Uterus (tissue), 4 donors: ENCODE measurements around the gene APLNR. TPM values are rescaled to one million over a fixed set of nuclear protein-coding genes. Genes with fewer than 3 reads are reported as not detected.

Source experiments
- DNase-seq, 2 donors: peaks; one replicate each; pipeline ENCODE4 v3.0.0-alpha.2; 2019 to 2020
- H3K27ac ChIP-seq, 2 donors: fragments of 200-600 bp; sonication (generic); 1 replicate in 1 of 2; 2 replicates in 1 of 2; pipeline ENCODE4 v1.5.1; 2016 to 2018
- H3K27me3 ChIP-seq, 2 donors: fragments of 200-600 bp; sonication (generic); one replicate each; pipeline ENCODE4 v1.5.1; 2018 to 2019; ENCODE audit warnings: control low read depth in 1 of 2
- H3K36me3 ChIP-seq, 2 donors: fragments of 200-600 bp; sonication (generic); one replicate each; pipeline ENCODE4 v1.5.1; 2019; ENCODE audit warnings: control low read depth in 1 of 2
- H3K4me1 ChIP-seq, 2 donors: fragments of 200-600 bp; sonication (generic); one replicate each; pipeline ENCODE4 v1.5.1; 2018 to 2019; ENCODE audit warnings: control low read depth in 1 of 2
- H3K4me3 ChIP-seq, 2 donors: fragments of 200-600 bp; sonication (generic); 1 replicate in 1 of 2; 2 replicates in 1 of 2; pipeline ENCODE4 v1.5.1; 2018 to 2019; ENCODE audit warnings: mild to moderate bottlenecking in 1 of 2
- H3K9me3 ChIP-seq, 2 donors: fragments of 200-600 bp; sonication (generic); one replicate each; pipeline ENCODE4 v1.5.1; 2019; ENCODE audit warnings: control low read depth in 1 of 2
- POLR2A ChIP-seq, 2 donors: fragments of 450-650 bp; IDR thresholded peaks; one replicate each; pipeline ENCODE4 v1.6.1; 2016; ENCODE audit warnings: antibody characterized with exemption in 2 of 2, mild to moderate bottlenecking in 1 of 2, moderate library complexity in 1 of 2
- intact Hi-C: fragments of 100-400 bp; cut with DNase I; formaldehyde crosslinking; loops from one replicate; pipeline ENCODE4 v1.15.1; 2023; ENCODE audit warnings: low total_unique reads
- total RNA-seq, 4 donors: library from RNA; depleted of rRNA in 3 of 4; stranded (reverse); fragments of >200 nt in 3 of 4; gene quantifications; one replicate each; pipeline versions ENCODE4 v1.1.0 to v1.2.4, GENCODE V29; 2014 to 2023
- TF ChIP-seq, protein P1 (sequence below), 4 experiments: fragments of 200-600 bp in 2 of 4; fragments of 450-650 bp in 2 of 4; sonication (generic) in 2 of 4; IDR thresholded peaks; one replicate each; pipeline ENCODE4 v1.5.1; 2016 to 2019; ENCODE audit warnings: antibody characterized with exemption in 4 of 4, mild to moderate bottlenecking in 2 of 4, moderate library complexity in 1 of 4
- donor health status: DM: yes; HTN: yes; CAD: no.

APLNR gene
- total RNA-seq, 4 donors from 2014 or later = 0.58 to 112 TPM; not detected in 2

DNA sequence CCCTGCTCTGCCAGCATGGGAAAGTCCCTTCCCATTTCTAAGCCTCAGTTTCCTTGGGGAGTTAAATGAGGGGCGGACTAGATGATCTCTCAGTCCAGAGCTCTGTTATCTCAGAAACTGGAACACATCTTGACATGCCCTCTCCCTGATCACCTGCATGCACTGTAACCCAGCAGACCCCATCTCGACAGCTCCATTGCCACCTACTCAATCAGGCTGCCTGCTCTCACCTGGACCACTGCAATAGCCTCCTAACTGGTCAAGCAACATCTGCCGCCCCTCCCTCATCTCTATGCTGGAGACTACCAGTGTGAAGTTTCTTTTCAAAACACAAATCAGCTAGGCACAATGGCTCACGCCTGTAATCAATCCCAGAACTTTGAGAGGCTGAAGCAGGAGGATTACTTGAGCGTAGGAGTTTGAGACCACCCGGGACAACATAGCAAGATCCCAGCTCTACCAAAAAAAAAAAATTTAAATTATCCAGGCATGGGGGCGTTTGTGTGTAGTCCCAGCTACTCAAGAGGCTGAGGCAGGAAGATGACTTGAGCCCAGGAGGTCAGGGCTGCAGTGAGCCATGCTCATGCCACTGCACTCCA, 33.1 kb downstream of the APLNR start:
- H3K27ac ChIP-seq = no peak overlapping the region
- no peaks in the 10 kb centered on the region for H3K27me3 ChIP-seq
- TF ChIP-seq POLR2A (IDR thresholded peaks at IDR 0.05) = no peak
- TF ChIP-seq, protein P1, sequence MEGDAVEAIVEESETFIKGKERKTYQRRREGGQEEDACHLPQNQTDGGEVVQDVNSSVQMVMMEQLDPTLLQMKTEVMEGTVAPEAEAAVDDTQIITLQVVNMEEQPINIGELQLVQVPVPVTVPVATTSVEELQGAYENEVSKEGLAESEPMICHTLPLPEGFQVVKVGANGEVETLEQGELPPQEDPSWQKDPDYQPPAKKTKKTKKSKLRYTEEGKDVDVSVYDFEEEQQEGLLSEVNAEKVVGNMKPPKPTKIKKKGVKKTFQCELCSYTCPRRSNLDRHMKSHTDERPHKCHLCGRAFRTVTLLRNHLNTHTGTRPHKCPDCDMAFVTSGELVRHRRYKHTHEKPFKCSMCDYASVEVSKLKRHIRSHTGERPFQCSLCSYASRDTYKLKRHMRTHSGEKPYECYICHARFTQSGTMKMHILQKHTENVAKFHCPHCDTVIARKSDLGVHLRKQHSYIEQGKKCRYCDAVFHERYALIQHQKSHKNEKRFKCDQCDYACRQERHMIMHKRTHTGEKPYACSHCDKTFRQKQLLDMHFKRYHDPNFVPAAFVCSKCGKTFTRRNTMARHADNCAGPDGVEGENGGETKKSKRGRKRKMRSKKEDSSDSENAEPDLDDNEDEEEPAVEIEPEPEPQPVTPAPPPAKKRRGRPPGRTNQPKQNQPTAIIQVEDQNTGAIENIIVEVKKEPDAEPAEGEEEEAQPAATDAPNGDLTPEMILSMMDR (IDR thresholded peaks at IDR 0.05) = no peak
- DNase-seq = no peak
- no peaks in the 10 kb centered on the region for H3K4me1 ChIP-seq
- no peaks in the 10 kb centered on the region for H3K36me3 ChIP-seq
- H3K9me3 ChIP-seq = no peaks in the 10 kb centered on the region
- H3K4me3 ChIP-seq = no peak overlapping the region
- intact Hi-C loops = no loop called here

DNA sequence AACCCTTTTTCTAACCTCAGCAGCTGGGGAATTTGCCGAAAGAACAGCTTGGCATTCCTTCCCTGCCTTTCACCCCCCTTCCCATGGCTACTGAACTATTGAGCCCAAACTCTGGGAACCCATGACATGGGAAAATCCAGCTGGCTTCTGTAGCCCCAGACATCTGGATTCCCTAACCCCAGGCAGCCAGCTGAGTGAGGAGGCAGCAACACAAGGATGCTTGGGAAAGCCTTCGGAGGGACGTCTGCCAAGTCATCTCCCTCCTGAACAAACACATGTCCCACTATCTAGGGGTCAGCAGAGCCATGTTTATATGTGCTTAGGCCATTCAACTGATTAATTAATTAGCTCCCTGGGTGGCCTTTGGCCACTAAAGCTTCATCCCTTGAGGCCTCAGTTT, 33.7 kb downstream of the APLNR start:
- Histone ChIP-seq H3K27me3 (no peaks in the 10 kb centered on the region), H3K27ac (no peak overlapping the region), H3K36me3 (no peaks in the 10 kb centered on the region), H3K9me3 (no peaks in the 10 kb centered on the region), H3K4me3 (no peak overlapping the region), H3K4me1 (no peaks in the 10 kb centered on the region)
- DNase-seq = peak; percentile 62 to 76
- no peak for TF ChIP-seq POLR2A (IDR thresholded peaks at IDR 0.05)
- TF ChIP-seq, protein P1 (IDR thresholded peaks at IDR 0.05) = no peak
- intact Hi-C loops = no loop called here

DNA sequence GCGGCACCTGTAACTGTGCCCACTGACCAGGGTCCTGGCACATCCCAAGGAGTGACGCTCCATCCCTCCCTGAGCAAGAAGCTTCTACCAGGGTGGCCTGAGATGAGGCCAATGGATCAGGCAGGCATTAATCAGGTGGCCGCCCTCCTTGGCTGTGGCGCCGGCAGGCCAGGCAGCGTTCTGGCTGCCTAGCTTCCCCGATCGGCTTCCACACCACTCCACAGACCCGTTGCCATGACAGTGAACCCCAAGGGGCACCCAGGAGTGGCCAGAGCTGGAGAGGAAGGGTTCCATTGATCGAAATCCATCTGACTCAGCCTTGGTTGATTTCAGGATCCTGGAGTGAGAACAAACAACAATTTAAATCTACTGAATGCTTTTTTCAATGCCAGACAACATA, 34.8 kb downstream of the APLNR start:
- TF ChIP-seq POLR2A (IDR thresholded peaks at IDR 0.05) = no peak
- TF ChIP-seq, protein P1 (IDR thresholded peaks at IDR 0.05) = no peak
- intact Hi-C loops = no loop called here
- no peak overlapping the region for H3K27ac ChIP-seq

DNA sequence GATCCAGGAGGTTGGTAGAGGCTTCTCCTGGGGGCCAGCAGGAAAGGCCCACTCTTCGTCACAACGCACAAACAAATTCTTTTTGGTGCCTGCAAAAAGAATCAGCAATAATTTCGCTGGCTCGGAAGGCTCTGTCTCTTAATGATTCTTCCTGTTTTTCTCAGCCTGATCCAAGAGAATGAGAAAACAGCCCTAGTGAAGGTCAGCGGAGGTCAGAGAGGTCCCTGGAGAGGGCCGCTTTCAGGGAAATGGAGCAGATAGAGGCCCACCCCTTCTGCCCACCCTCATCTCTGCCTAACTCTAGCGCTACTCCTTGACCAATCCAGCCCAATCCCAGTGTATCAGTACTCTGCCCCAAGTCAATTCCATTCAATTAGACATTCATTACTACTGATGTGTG, 36.1 kb downstream of the APLNR start:
- no peaks in the 10 kb centered on the region for H3K27me3 ChIP-seq
- peak overlapping the region; percentile 5 to 23 for H3K27ac ChIP-seq
- H3K4me3 ChIP-seq = no peak overlapping the region
- H3K4me1 ChIP-seq = no peaks in the 10 kb centered on the region
- intact Hi-C loops = no loop called here
- no peaks in the 10 kb centered on the region for H3K9me3 ChIP-seq
- DNase-seq = no peak
- TF ChIP-seq POLR2A (IDR thresholded peaks at IDR 0.05) = no peak
- TF ChIP-seq, protein P1 (IDR thresholded peaks at IDR 0.05) = no peak
- H3K36me3 ChIP-seq = no peaks in the 10 kb centered on the region

More for the DNA sequence above, 34.8 kb downstream of the APLNR start:
- Histone ChIP-seq H3K36me3 (no peaks in the 10 kb centered on the region), H3K4me3 (no peak overlapping the region), H3K27me3 (no peaks in the 10 kb centered on the region), H3K4me1 (no peaks in the 10 kb centered on the region), H3K9me3 (no peaks in the 10 kb centered on the region)
- DNase-seq = no peak

DNA sequence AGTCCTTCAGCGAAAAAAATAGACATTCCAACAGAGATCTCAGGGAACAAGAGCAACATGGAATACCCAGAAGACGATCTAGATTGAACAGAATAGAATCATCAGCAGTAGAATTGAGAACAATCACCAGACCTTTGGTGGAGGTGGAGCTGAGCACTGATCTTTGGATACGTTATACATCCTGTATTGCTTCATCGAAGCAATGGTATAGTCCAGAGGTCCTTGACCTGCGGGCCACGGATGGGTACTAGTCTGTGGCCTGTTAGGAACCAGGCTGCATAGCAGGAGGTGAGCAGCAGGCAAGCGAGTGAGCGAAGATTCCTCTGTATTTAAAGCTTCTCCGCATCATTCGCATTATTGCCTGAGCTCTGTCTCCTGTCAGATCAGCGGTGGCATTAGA, 37.7 kb downstream of the APLNR start:
- no peak for DNase-seq
- Histone ChIP-seq H3K9me3 (no peaks in the 10 kb centered on the region), H3K36me3 (no peaks in the 10 kb centered on the region), H3K27ac (no peak overlapping the region), H3K4me3 (no peak overlapping the region), H3K4me1 (no peaks in the 10 kb centered on the region), H3K27me3 (no peaks in the 10 kb centered on the region)
- TF ChIP-seq, protein P1 (IDR thresholded peaks at IDR 0.05) = no peak
- no peak for TF ChIP-seq POLR2A (IDR thresholded peaks at IDR 0.05)
- intact Hi-C loops = no loop called here
